Occipital lobe (tissue), 2 donors: ENCODE results near the gene GPR18. TPM values are rescaled to one million over a fixed set of nuclear protein-coding genes. Genes with fewer than 3 reads are reported as not detected.
"Not testable (repeated sequence)": the region's sequence is repeated elsewhere in the genome, so short reads cannot be mapped to it uniquely, and the experiment has no call there.

Experiments
- DNase-seq: peaks from one replicate; lab custom pipeline; 2025; lab: John Stamatoyannopoulos, UW
- total RNA-seq: library from RNA; depleted of rRNA; stranded (reverse); fragments of >200 nt; gene quantifications from one replicate; pipeline ENCODE4 v1.2.3, GENCODE V29; 2014

Gene GPR18
- total RNA-seq, 1 donor from 2014 or later = not detected

- DNase-seq = no peak
These were observed 9.7 kb upstream of the GPR18 start for GRCh38 chr13:99267927-99268326.

DNA sequence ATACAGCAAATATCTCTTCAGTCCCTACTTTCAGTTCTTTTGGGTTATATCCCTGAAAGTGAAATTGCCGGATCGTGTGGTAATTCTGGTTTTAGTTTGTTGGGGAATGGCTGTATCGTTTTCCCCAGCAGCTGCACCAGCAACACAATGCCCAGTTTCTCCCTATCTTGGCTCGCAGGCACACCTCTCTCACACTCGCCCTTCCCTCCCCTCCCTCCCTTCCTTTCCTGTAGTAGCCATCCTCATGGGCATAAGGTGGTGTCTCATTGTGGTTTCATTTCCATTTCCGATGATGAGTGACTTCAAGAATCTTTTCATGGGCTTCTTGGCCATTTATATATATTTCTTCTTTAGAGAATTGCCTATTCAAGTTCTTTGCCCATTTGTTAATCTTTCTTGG is 8.6 kb upstream of the GPR18 start:
- no peak for DNase-seq

DNA sequence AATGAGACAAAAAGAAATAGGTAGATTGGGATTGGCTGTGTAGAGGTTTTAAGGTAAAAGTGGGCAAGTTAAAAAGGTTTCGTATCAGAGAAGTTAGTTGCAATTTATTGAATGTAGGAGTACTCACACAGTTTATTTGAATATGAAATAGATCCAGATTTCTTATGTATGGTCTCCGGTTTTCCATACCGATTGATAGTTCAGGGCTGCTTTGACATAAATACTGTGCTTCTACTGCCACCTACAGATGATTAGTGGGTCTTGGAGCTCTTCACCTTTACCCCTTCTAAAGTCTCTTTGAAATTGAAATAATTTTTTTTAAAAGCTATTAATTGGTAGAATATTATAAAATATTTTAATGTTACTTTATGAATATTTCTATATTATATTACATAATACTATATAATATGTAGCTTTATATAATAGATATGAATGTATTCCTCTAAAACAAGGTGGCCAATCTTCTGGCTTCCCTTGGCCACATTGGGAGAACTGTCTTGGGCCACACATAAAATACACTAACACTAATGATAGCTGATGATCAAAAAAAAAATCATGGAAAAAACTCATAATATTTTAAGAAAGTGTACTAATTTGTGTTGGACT is 7.7 kb upstream of the GPR18 start:
- DNase-seq = no peak

GRCh38 chr13:99265162-99265800 is 7.1 kb upstream of the GPR18 start:
- no peak for DNase-seq

DNA sequence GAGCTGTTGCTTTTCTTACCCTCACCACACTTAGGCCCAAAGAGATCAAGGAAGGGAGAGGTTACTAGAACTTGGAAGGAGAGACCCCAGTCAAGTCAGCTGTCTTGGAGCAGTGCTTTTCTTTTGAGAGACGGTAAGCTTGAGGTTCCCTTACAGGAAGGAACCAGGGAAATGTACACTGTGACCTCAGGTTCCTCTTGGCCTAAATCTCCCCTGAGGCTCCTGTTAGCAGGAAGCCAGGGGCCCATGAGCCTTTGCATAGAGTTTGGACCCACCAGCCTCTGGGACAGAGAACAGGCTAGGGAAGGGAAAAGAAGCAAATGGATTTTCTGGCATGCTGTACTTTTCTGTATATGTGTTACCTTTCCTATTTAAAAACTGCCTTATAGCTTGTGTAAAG is 5.9 kb upstream of the GPR18 start:
- no peak for DNase-seq

DNA sequence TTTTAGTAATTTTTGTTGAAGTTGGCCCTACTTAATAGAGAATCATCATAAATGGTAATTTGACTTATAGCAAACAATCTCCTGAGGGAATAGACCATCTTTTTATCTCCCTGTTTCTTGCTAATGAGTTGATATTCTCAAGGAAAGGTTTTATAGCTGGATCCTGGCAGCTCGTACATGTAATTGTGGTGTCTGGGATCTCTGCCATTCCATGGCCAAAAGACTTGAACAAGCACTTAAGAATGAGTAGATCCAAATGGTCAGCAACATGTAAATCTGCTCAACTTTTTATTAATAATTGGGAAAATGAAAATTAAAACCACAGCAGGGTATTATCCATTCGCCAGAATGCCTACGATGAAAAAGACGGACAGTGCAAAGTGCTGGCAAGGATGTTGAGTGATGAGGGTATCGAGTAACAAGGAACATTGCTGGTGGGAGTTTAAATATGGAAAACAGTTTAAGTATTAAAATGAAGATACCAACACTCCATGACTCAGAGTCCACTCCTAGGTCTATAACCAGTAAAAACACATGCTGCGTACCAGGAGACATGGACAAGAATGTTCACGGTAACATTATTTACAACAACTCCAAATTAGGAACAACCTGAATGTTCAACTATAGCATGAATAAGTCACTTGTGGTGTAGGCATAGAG is 5.1 kb upstream of the GPR18 start:
- DNase-seq = no peak

- no peak for DNase-seq
These were observed 2.9 kb upstream of the GPR18 start for GRCh38 chr13:99261059-99261458.

DNA sequence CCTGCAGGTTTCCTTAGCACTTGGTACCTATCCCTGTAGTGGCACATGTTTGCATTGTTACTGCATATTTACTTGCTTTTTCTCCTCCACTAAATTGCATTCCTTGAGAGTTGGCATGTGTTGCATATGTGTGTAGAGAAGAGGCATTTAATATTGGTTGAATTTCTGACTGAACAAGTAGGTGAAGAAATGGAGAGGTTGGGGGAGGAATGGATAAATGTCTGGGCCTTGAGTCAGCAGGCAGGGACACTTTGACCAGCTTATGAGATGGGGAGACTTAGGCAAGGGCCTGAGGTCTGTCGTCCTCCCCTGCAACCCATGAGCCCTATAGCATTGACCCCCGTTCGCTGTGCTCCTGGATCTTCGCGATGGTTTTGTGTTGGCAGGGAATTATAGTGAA is 2.0 kb upstream of the GPR18 start:
- no peak for DNase-seq

DNA sequence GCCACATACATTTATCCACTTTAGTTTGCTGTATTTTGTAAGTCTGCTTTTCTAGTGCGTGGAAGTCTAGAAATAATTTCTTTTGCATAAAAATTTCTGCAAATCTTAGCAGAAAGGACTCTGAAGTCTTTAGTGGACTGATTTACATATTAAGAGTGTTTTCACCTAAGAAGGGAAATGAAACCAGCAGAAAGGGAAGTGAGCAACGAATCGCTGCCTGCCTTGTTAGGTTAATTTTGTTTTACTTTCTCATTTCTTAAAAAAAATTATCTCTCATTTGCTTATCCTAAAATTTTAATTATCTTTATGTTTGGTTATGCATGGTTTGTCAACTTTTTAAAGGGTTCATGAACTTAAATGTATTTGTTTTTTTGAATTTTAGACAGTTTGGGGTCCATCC is 767 bp upstream of the GPR18 start:
- DNase-seq = no peak

DNA sequence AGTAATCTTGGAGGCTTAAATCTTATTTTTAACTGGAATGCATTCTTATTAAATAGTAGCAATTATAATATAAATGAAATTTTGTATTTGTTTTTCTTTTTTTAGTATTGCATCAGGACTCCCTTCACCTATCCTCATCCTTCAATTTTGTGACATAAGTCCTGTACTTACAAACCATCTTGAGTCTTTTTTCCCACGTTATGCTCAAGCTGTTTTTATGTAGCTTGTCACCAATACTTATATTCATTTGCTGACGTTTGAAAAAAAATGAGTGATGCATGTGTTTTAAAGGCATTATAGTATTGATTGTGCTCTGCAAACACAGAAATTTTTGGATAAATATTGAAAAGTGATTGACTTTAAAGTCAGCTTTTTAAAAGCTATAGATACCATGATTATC is 888 bp downstream of the GPR18 start:
- no peak for DNase-seq

DNA sequence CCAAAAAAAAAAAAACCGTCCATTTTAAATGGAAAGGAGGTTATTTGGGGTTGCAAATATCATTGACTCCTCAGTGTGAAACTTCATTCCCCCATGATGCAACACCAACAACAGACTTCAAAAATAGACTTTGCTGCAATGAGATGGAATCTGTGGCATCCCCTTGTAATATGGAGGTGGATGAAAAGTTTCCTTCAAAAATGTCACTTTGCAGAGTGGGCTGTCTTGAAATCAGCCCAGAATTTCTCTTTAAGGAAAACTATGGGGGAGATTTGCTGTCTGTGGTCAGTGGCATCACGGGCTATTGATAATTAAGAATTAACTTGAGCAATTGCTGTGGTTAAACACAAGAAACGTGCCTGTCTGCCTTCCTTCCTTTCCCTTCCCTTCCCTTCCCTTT is 1.5 kb downstream of the GPR18 start:
- DNase-seq = no peak

DNA sequence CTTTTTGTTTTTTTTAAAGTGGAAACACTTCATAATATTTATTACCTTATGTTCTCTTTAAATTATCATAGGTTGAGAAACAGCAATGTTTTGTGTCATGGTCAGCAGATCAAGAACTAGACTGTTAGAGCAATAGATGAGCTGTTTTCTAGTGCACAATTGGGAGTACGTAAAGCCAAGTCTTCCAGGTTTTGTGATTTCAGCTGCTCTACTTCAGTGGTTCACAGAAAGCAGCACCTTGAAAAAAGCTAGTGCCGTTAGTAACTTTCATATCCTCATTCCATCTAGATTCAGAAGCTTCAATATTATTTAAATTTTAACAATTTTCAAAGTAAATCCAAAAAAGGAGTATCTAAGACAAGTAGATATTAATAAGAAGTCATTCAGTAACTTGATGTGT is 1.9 kb downstream of the GPR18 start:
- DNase-seq = no peak

- no peak for DNase-seq
These were observed 2.9 kb downstream of the GPR18 start for GRCh38 chr13:99255271-99255670.

DNA sequence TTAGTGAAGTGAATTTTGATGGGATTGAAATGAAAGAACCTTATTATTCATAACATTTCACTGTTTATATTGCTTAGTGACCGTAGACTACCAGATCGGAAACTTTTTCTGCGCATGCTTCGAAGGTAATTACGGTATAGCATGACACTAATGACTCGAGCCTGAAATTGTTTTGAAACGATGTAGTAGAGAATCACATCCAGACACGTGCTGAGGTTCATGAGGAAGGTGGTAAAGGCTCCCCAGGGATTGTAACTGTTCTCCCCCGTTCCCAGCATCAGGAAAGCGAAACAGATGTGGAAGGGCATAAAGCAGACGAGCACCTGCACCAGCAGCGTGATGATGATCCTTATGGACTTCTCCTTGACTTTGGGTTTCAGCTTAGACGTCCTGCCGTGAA is 3.3 kb downstream of the GPR18 start:
- no peak for DNase-seq

- no peak for DNase-seq
These were observed 6.3 kb downstream of the GPR18 start for GRCh38 chr13:99251921-99252320.

- DNase-seq = no peak
These were observed 7.0 kb downstream of the GPR18 start for GRCh38 chr13:99250982-99251825.

GRCh38 chr13:99249606-99250005 is 8.6 kb downstream of the GPR18 start:
- DNase-seq = not testable (repeated sequence)

DNA sequence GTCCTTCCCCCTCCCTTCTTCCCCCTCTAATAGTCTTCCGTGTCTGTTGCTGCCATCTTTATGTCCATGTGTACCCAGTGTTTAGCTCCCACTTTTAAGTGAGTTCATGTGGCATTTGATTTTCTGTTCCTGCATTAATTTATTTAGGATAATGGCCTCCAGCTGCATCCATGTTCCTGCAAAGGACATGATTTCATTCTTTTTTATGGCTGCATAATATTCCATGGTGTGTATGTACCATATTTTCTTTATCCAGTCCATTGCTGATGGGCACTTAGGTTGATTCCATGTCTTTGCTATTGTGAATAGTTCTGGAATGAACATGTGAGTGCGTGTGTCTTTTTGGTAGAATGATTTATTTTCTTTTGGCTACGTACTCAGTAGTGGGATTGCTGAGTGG is 9.0 kb downstream of the GPR18 start:
- DNase-seq = not testable (repeated sequence)

DNA sequence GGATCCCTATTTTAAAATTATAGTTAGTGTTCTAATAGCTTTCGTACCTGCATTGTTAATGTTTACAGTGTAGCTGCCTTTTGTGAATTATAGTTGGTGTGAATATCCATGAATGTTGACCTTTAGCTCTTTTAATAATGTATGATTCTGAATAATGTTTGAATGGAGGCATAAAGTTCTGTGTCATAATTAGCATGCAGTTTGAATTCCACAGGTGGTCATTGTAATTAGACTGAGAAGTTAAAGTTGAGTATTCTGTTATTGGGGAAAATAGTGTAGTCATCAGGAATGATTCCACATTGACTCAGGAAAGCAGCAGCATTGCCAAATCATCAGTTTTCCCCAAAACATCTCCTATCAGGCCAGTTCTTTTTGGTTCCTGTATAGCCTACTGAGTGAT is 12.1 kb downstream of the GPR18 start:
- no peak for DNase-seq

- DNase-seq = no peak
These were observed 20.1 kb downstream of the GPR18 start for GRCh38 chr13:99237981-99238662.

DNA sequence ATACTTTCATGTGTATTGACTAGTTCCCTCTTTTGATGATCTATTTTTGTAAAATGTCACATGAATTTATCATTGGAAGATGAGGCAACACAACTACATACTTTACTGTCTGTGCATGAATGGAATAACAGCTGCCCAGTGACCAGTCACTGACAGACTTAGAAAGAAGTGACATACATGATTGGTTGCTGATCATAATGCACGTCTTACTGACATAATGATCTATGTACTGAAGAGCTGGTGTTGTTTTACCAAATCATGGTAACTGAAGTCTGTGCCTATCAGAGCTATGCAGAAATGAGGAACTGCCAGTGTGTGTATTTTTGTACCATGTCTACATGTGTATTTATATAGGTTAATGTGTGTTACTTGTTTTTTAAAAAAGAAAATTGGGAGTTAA is 26.5 kb downstream of the GPR18 start:
- DNase-seq = no peak

DNA sequence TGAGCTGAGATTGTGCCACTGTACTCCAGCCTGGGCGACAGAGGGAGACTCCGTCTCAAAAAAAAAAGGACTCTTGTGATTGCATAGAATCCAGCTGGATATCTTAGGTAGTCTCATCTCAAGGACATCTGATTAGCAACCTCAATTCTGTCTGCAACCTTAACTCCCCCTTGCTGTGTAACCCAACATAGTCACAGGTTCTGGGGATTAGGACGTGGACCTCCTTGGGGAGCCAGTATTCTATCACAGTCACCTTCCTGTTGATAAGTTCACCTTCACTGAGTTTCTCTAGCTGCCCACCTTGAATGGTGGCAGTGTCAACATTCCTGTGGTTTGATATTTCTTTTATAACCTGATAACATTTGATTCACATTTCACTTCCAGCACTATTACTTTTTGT is 27.2 kb downstream of the GPR18 start:
- no peak for DNase-seq
